HepG2 (cell line): ENCODE measurements around the gene NRSN2. TPM values are rescaled to one million over a fixed set of nuclear protein-coding genes. Genes with fewer than 3 reads are reported as not detected.
A peak's percentile ranks its signal among the peaks of the same experiment; 100 is the strongest.

Experiments
- CCDC6 ChIP-seq: sonication (generic); formaldehyde crosslinking; IDR thresholded peaks from 2 replicates; pipeline ENCODE4 v1.8.1; 2022; ENCODE audit warnings: mild to moderate bottlenecking, missing genetic modification reagents, moderate library complexity
- ELF4 ChIP-seq: sonication (generic); formaldehyde crosslinking; IDR thresholded peaks from 2 replicates; pipeline ENCODE4 v1.5.0; 2020; ENCODE audit warnings: missing genetic modification reagents, mild to moderate bottlenecking, moderate library complexity, borderline replicate concordance
- ETV6 ChIP-seq: sonication (generic); formaldehyde crosslinking; conservative IDR thresholded peaks from 2 replicates; pipeline ENCODE4 v1.4.0; 2020; ENCODE audit warnings: missing genetic modification reagents
- GABPB1 ChIP-seq: IDR thresholded peaks from 2 replicates; pipeline ENCODE4 v1.6.1; 2016; ENCODE audit warnings: mild to moderate bottlenecking, missing genetic modification reagents, moderate library complexity, missing compliant biosample characterization
- IRF2 ChIP-seq: IDR thresholded peaks from 2 replicates; pipeline ENCODE4 v1.6.1; 2018; ENCODE audit warnings: missing genetic modification reagents, missing compliant biosample characterization
- KAT7 ChIP-seq: IDR thresholded peaks from 2 replicates; pipeline ENCODE4 v1.6.1; 2018; ENCODE audit warnings: borderline replicate concordance, missing compliant biosample characterization
- NFYB ChIP-seq: sonication (generic); formaldehyde crosslinking; IDR thresholded peaks from 2 replicates; pipeline ENCODE4 v1.4.0; 2020; ENCODE audit warnings: missing genetic modification reagents
- SMAD9 ChIP-seq: sonication (generic); formaldehyde crosslinking; IDR thresholded peaks from 2 replicates; pipeline ENCODE4 v1.5.1; 2020; ENCODE audit warnings: mild to moderate bottlenecking, missing genetic modification reagents
- ZFP90 ChIP-seq: sonication (generic); formaldehyde crosslinking; IDR thresholded peaks from 2 replicates; pipeline ENCODE4 v1.8.0; 2022; ENCODE audit warnings: missing genetic modification reagents, mild to moderate bottlenecking, inconsistent platforms, borderline replicate concordance
- ZNF33A ChIP-seq: sonication (generic); formaldehyde crosslinking; IDR thresholded peaks from 2 replicates; pipeline ENCODE4 v1.5.1; 2020; ENCODE audit warnings: missing genetic modification reagents, mild to moderate bottlenecking, moderate library complexity, borderline replicate concordance
- ZNF510 ChIP-seq: sonication (generic); formaldehyde crosslinking; IDR thresholded peaks from 2 replicates; pipeline ENCODE4 v1.4.0; 2020; ENCODE audit warnings: low read depth, mild to moderate bottlenecking, missing genetic modification reagents
- ZNF720 ChIP-seq: sonication (generic); formaldehyde crosslinking; IDR thresholded peaks from 2 replicates; pipeline ENCODE4 v1.4.0; 2020; ENCODE audit warnings: missing genetic modification reagents
- polyA plus RNA-seq, 8 experiments: library from polyadenylated mRNA; depleted of rRNA in 3 of 8; stranded (reverse) in 7 of 8; unstranded in 1 of 8; fragments of >200 nt; fragmentation: Illumina TruSeq in 4 of 8; extraction: Trizol in 4 of 8; gene quantifications; 2 replicates each; pipeline versions ENCODE4 v1.2.1 to v1.2.3, GENCODE V29; 2011 to 2016; ENCODE audit warnings: low read depth in 4 of 8, missing spikeins in 1 of 8, mixed read lengths in 1 of 8; ENCODE audit not compliant: insufficient read depth in 1 of 8
- total RNA-seq, 5 experiments: library from RNA; depleted of rRNA; stranded (reverse); fragments of >200 nt; fragmentation: Illumina TruSeq; extraction: Trizol; gene quantifications; 2 replicates each; pipeline ENCODE4 v1.2.3, GENCODE V29; 2016; ENCODE audit warnings: low read depth in 1 of 5
- TF ChIP-seq, protein P1 (sequence below): sonication (generic); formaldehyde crosslinking; IDR thresholded peaks from 2 replicates; pipeline ENCODE4 v1.9.0; 2021; ENCODE audit warnings: missing genetic modification reagents, borderline replicate concordance
- TF ChIP-seq, protein P2 (sequence below): sonication (generic); formaldehyde crosslinking; IDR thresholded peaks from 2 replicates; pipeline ENCODE4 v1.5.0; 2020; ENCODE audit warnings: mild to moderate bottlenecking, missing genetic modification reagents
- TF ChIP-seq, protein P3 (sequence below): sonication (generic); formaldehyde crosslinking; IDR thresholded peaks from 2 replicates; pipeline ENCODE4 v1.9.0; 2021; ENCODE audit warnings: missing genetic modification reagents, mild to moderate bottlenecking, borderline replicate concordance
- TF ChIP-seq, protein P4 (sequence below): IDR thresholded peaks from 2 replicates; pipeline ENCODE4 v1.6.1; 2016; ENCODE audit warnings: missing biosample characterization, missing genetic modification reagents, low read depth
- TF ChIP-seq, protein P5 (sequence below): sonication (generic); formaldehyde crosslinking; IDR thresholded peaks from 2 replicates; pipeline ENCODE4 v1.4.0; 2020; ENCODE audit warnings: mild to moderate bottlenecking, low read depth, missing genetic modification reagents
- TF ChIP-seq, protein P6 (sequence below): sonication (generic); formaldehyde crosslinking; IDR thresholded peaks from 2 replicates; pipeline ENCODE4 v1.5.0; 2020; ENCODE audit warnings: missing genetic modification reagents

NRSN2 gene
- total and polyA plus RNA-seq, 2 of the 13 experiments (the other 11 are each of a cell fraction or from before 2014, with no cell fraction given), result 32.3 to 49.4 TPM

DNA sequence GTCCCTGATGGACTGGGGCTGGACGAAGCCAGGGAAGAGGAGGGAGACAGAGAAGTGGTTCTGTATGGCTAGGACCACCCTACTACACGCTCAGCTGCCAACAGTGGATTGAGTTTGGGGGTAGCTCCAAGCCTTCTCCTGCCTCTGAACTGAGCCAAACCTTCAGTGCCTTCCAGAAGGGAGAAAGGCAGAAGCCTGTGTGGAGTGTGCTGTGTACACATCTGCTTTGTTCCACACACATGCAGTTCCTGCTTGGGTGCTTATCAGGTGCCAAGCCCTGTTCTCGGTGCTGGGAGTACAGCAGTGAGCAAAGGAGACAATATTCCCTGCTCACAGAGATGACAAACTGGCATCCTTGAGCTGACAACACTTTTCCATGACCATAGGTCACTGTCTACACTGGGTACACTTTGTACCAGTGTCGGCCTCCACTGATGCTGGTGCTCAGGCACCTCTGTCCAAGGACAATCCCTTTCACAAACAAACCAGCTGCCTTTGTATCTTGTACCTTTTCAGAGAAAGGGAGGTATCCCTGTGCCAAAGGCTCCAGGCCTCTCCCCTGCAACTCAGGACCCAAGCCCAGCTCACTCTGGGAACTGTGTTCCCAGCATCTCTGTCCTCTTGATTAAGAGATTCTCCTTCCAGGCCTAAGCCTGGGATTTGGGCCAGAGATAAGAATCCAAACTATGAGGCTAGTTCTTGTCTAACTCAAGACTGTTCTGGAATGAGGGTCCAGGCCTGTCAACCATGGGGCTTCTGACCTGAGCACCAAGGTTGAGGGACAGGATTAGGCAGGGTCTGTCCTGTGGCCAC lies 49.9 kb downstream of the NRSN2 start (continued):
- TF ChIP-seq ZNF33A, result no peak
- TF ChIP-seq, protein P1, sequence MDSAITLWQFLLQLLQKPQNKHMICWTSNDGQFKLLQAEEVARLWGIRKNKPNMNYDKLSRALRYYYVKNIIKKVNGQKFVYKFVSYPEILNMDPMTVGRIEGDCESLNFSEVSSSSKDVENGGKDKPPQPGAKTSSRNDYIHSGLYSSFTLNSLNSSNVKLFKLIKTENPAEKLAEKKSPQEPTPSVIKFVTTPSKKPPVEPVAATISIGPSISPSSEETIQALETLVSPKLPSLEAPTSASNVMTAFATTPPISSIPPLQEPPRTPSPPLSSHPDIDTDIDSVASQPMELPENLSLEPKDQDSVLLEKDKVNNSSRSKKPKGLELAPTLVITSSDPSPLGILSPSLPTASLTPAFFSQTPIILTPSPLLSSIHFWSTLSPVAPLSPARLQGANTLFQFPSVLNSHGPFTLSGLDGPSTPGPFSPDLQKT (CRISPR knock-in tag), result no peak
- TF ChIP-seq, protein P2, sequence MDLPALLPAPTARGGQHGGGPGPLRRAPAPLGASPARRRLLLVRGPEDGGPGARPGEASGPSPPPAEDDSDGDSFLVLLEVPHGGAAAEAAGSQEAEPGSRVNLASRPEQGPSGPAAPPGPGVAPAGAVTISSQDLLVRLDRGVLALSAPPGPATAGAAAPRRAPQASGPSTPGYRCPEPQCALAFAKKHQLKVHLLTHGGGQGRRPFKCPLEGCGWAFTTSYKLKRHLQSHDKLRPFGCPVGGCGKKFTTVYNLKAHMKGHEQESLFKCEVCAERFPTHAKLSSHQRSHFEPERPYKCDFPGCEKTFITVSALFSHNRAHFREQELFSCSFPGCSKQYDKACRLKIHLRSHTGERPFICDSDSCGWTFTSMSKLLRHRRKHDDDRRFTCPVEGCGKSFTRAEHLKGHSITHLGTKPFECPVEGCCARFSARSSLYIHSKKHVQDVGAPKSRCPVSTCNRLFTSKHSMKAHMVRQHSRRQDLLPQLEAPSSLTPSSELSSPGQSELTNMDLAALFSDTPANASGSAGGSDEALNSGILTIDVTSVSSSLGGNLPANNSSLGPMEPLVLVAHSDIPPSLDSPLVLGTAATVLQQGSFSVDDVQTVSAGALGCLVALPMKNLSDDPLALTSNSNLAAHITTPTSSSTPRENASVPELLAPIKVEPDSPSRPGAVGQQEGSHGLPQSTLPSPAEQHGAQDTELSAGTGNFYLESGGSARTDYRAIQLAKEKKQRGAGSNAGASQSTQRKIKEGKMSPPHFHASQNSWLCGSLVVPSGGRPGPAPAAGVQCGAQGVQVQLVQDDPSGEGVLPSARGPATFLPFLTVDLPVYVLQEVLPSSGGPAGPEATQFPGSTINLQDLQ (CRISPR knock-in tag), result no peak; the same call in 1 of the 2 replicates
- TF ChIP-seq, protein P3, sequence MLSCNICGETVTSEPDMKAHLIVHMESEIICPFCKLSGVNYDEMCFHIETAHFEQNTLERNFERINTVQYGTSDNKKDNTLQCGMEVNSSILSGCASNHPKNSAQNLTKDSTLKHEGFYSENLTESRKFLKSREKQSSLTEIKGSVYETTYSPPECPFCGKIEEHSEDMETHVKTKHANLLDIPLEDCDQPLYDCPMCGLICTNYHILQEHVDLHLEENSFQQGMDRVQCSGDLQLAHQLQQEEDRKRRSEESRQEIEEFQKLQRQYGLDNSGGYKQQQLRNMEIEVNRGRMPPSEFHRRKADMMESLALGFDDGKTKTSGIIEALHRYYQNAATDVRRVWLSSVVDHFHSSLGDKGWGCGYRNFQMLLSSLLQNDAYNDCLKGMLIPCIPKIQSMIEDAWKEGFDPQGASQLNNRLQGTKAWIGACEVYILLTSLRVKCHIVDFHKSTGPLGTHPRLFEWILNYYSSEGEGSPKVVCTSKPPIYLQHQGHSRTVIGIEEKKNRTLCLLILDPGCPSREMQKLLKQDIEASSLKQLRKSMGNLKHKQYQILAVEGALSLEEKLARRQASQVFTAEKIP, result no peak
- no peak for TF ChIP-seq SMAD9 (CRISPR knock-in tag)
- TF ChIP-seq ETV6 (CRISPR knock-in tag), result peak; percentile 3; the same call in 1 of the 2 replicates
- TF ChIP-seq ZNF720, result 0 out of 2 replicates have a peak, but pooled peaks have one; percentile 50
- peak; percentile 99 for TF ChIP-seq IRF2
- TF ChIP-seq ELF4 (CRISPR knock-in tag), result peak; percentile 53; the same call in 1 of the 2 replicates
- peak; percentile 93 for TF ChIP-seq KAT7
- TF ChIP-seq, protein P4, sequence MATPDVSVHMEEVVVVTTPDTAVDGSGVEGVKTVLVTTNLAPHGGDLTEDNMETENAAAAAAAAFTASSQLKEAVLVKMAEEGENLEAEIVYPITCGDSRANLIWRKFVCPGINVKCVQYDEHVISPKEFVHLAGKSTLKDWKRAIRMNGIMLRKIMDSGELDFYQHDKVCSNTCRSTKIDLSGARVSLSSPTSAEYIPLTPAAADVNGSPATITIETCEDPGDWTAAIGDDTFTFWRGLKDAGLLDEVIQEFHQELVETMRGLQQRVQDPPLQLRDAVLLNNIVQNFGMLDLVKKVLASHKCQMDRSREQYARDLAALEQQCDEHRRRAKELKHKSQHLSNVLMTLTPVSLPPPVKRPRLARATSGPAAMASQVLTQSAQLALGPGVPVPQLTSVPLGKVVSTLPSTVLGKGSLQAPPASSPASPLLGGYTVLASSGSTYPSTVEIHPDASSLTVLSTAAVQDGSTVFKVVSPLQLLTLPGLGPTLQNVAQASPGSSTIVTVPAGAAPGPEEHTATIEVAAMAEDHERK, result no peak
- peak; percentile 13; the same call in 1 of the 2 replicates for TF ChIP-seq GABPB1 (CRISPR knock-in tag)
- peak; percentile 61; the same call in 1 of the 2 replicates for TF ChIP-seq ZNF510 (CRISPR knock-in tag)
- no peak for TF ChIP-seq ZFP90 (CRISPR knock-in tag)
- TF ChIP-seq, protein P5, sequence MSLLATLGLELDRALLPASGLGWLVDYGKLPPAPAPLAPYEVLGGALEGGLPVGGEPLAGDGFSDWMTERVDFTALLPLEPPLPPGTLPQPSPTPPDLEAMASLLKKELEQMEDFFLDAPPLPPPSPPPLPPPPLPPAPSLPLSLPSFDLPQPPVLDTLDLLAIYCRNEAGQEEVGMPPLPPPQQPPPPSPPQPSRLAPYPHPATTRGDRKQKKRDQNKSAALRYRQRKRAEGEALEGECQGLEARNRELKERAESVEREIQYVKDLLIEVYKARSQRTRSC (CRISPR knock-in tag), result peak; percentile 8; the same call in 1 of the 2 replicates
- TF ChIP-seq, protein P6, sequence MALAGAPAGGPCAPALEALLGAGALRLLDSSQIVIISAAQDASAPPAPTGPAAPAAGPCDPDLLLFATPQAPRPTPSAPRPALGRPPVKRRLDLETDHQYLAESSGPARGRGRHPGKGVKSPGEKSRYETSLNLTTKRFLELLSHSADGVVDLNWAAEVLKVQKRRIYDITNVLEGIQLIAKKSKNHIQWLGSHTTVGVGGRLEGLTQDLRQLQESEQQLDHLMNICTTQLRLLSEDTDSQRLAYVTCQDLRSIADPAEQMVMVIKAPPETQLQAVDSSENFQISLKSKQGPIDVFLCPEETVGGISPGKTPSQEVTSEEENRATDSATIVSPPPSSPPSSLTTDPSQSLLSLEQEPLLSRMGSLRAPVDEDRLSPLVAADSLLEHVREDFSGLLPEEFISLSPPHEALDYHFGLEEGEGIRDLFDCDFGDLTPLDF (CRISPR knock-in tag), result 0 out of 2 replicates have a peak, but pooled peaks have one; percentile 52
- no peak for TF ChIP-seq NFYB (CRISPR knock-in tag)
- peak; percentile 76 for TF ChIP-seq CCDC6
